Dendritic cell treated with granulocyte-macrophage colony-stimulating factor and Interleukin-4, amounts not matched to agents 40 ng/mL and 50 ng/mL, for 4 days (primary cell): ENCODE measurements around the gene TMEM204.
"Not testable (repeated sequence)": the region's sequence is repeated elsewhere in the genome, so short reads cannot be mapped to it uniquely, and the experiment has no call there.

ENCODE experiments used
- H3K27ac Mint-ChIP-seq: one replicate; pipeline ENCODE4 v1.8.0; 2022; ENCODE audit warnings: mild to moderate bottlenecking, mixed read lengths
- H3K27me3 Mint-ChIP-seq: one replicate; pipeline ENCODE4 v1.8.0; 2022; ENCODE audit warnings: mild to moderate bottlenecking, mixed read lengths
- H3K36me3 Mint-ChIP-seq: one replicate; pipeline ENCODE4 v1.8.0; 2022; ENCODE audit warnings: low read depth, mixed read lengths
- H3K4me1 Mint-ChIP-seq: one replicate; pipeline ENCODE4 v1.8.0; 2022; ENCODE audit warnings: low read depth, mixed read lengths
- H3K4me3 Mint-ChIP-seq: one replicate; pipeline ENCODE4 v1.8.0; 2022; ENCODE audit warnings: mild to moderate bottlenecking, moderate library complexity, mixed read lengths
- H3K9me3 Mint-ChIP-seq: one replicate; pipeline ENCODE4 v1.8.0; 2022; ENCODE audit warnings: mixed read lengths
- intact Hi-C: fragments of 100-400 bp; cut with micrococcal nuclease; formaldehyde crosslinking; loops from one replicate; pipeline ENCODE4 v1.15.0; 2022

The TMEM204 gene

GRCh38 chr16:1580956-1581355, 47.5 kb downstream of the TMEM204 start:
- no peak overlapping the region for H3K27ac Mint-ChIP-seq
- H3K4me1 Mint-ChIP-seq, result peaks cover 10% of the 10 kb centered on the region
- intact Hi-C loops, result no loop called here

GRCh38 chr16:1581804-1582203, 48.3 kb downstream of the TMEM204 start:
- no peaks in the 10 kb centered on the region for H3K27me3 Mint-ChIP-seq
- peaks cover 26% of the 10 kb centered on the region for H3K36me3 Mint-ChIP-seq
- intact Hi-C loops, result no loop called here
- H3K9me3 Mint-ChIP-seq, result no peaks in the 10 kb centered on the region
- no peak overlapping the region for H3K27ac Mint-ChIP-seq
- peaks cover 10% of the 10 kb centered on the region for H3K4me1 Mint-ChIP-seq
- no peak overlapping the region for H3K4me3 Mint-ChIP-seq

More at GRCh38 chr16:1580956-1581355, 47.5 kb downstream of the TMEM204 start:
- no peak overlapping the region for H3K4me3 Mint-ChIP-seq
- H3K27me3 Mint-ChIP-seq, result no peaks in the 10 kb centered on the region
- H3K9me3 Mint-ChIP-seq, result peaks cover 1% of the 10 kb centered on the region
- H3K36me3 Mint-ChIP-seq, result peaks cover 26% of the 10 kb centered on the region

GRCh38 chr16:1583180-1583579, 49.7 kb downstream of the TMEM204 start:
- Mint-ChIP-seq H3K36me3 (peaks cover 26% of the 10 kb centered on the region), H3K27me3 (no peaks in the 10 kb centered on the region), H3K4me1 (peaks cover 10% of the 10 kb centered on the region), H3K9me3 (no peaks in the 10 kb centered on the region), H3K4me3 (no peak overlapping the region), H3K27ac (no peak overlapping the region)
- intact Hi-C loops, result no loop called here

GRCh38 chr16:1584926-1585484, 51.5 kb downstream of the TMEM204 start:
- Mint-ChIP-seq H3K4me1 (peaks cover 8% of the 10 kb centered on the region), H3K4me3 (no peak overlapping the region), H3K27me3 (no peaks in the 10 kb centered on the region), H3K9me3 (no peaks in the 10 kb centered on the region), H3K27ac (no peak overlapping the region), H3K36me3 (peaks cover 20% of the 10 kb centered on the region)
- intact Hi-C loops, result no loop called here

- intact Hi-C loops, result no loop called here
- H3K27me3 Mint-ChIP-seq, result no peaks in the 10 kb centered on the region
Measured at GRCh38 chr16:1590366-1590765, 56.9 kb downstream of the TMEM204 start.

GRCh38 chr16:1590930-1591705, 57.7 kb downstream of the TMEM204 start:
- Mint-ChIP-seq H3K36me3 (peaks cover 6% of the 10 kb centered on the region), H3K27ac (no peak overlapping the region), H3K4me1 (no peaks in the 10 kb centered on the region), H3K9me3 (no peaks in the 10 kb centered on the region), H3K4me3 (no peak overlapping the region), H3K27me3 (no peaks in the 10 kb centered on the region)
- intact Hi-C loops, result no loop called here

More at GRCh38 chr16:1590366-1590765, 56.9 kb downstream of the TMEM204 start:
- Mint-ChIP-seq H3K9me3 (no peaks in the 10 kb centered on the region), H3K4me3 (no peak overlapping the region), H3K4me1 (no peaks in the 10 kb centered on the region), H3K36me3 (peaks cover 6% of the 10 kb centered on the region), H3K27ac (no peak overlapping the region)

- peaks cover 6% of the 10 kb centered on the region for H3K36me3 Mint-ChIP-seq
- no peaks in the 10 kb centered on the region for H3K27me3 Mint-ChIP-seq
- no peak overlapping the region for H3K27ac Mint-ChIP-seq
- intact Hi-C loops, result no loop called here
- H3K4me3 Mint-ChIP-seq, result no peak overlapping the region
- H3K4me1 Mint-ChIP-seq, result no peaks in the 10 kb centered on the region
- H3K9me3 Mint-ChIP-seq, result no peaks in the 10 kb centered on the region
Measured at GRCh38 chr16:1592446-1592845, 59.0 kb downstream of the TMEM204 start.

GRCh38 chr16:1595511-1595910, 62.0 kb downstream of the TMEM204 start:
- intact Hi-C loops, H3K9me3 Mint-ChIP-seq, H3K4me3 Mint-ChIP-seq, H3K27me3 Mint-ChIP-seq, H3K4me1 Mint-ChIP-seq, H3K36me3 Mint-ChIP-seq, H3K27ac Mint-ChIP-seq: not testable (repeated sequence)

- no peak overlapping the region for H3K4me3 Mint-ChIP-seq
- peaks cover 18% of the 10 kb centered on the region for H3K36me3 Mint-ChIP-seq
- H3K9me3 Mint-ChIP-seq, result no peaks in the 10 kb centered on the region
- intact Hi-C loops, result no loop called here
- H3K4me1 Mint-ChIP-seq, result no peaks in the 10 kb centered on the region
- no peaks in the 10 kb centered on the region for H3K27me3 Mint-ChIP-seq
- H3K27ac Mint-ChIP-seq, result no peak overlapping the region
Measured at GRCh38 chr16:1596516-1596915, 63.0 kb downstream of the TMEM204 start.

- Mint-ChIP-seq H3K4me3 (no peak overlapping the region), H3K27ac (no peak overlapping the region), H3K4me1 (no peaks in the 10 kb centered on the region), H3K9me3 (no peaks in the 10 kb centered on the region), H3K27me3 (no peaks in the 10 kb centered on the region), H3K36me3 (peaks cover 24% of the 10 kb centered on the region)
- intact Hi-C loops, result no loop called here
Measured at GRCh38 chr16:1597154-1597553, 63.7 kb downstream of the TMEM204 start.

GRCh38 chr16:1601031-1601430, 67.6 kb downstream of the TMEM204 start:
- no peak overlapping the region for H3K4me3 Mint-ChIP-seq
- H3K9me3 Mint-ChIP-seq, result no peaks in the 10 kb centered on the region
- no peaks in the 10 kb centered on the region for H3K27me3 Mint-ChIP-seq
- no peaks in the 10 kb centered on the region for H3K4me1 Mint-ChIP-seq
- peaks cover 26% of the 10 kb centered on the region for H3K36me3 Mint-ChIP-seq
- H3K27ac Mint-ChIP-seq, result no peak overlapping the region
- intact Hi-C loops, result no loop called here

- H3K9me3 Mint-ChIP-seq, result no peaks in the 10 kb centered on the region
- intact Hi-C loops, result no loop called here
- H3K4me1 Mint-ChIP-seq, result no peaks in the 10 kb centered on the region
- no peaks in the 10 kb centered on the region for H3K27me3 Mint-ChIP-seq
- H3K27ac Mint-ChIP-seq, result no peak overlapping the region
- peaks cover 31% of the 10 kb centered on the region for H3K36me3 Mint-ChIP-seq
- no peak overlapping the region for H3K4me3 Mint-ChIP-seq
Measured at GRCh38 chr16:1601489-1601888, 68.0 kb downstream of the TMEM204 start.

GRCh38 chr16:1602285-1602684, 68.8 kb downstream of the TMEM204 start:
- intact Hi-C loops, result no loop called here
- no peaks in the 10 kb centered on the region for H3K4me1 Mint-ChIP-seq
- peaks cover 36% of the 10 kb centered on the region for H3K36me3 Mint-ChIP-seq

More at GRCh38 chr16:1602285-1602684, 68.8 kb downstream of the TMEM204 start:
- H3K27me3 Mint-ChIP-seq, result no peaks in the 10 kb centered on the region
- H3K4me3 Mint-ChIP-seq, result no peak overlapping the region
- no peak overlapping the region for H3K27ac Mint-ChIP-seq
- no peaks in the 10 kb centered on the region for H3K9me3 Mint-ChIP-seq
